HCT116 (cell line): ENCODE measurements around the gene PFKFB2. TPM values are rescaled to one million over a fixed set of nuclear protein-coding genes. Genes with fewer than 3 reads are reported as not detected.

ENCODE experiments used
- ATAC-seq: fragments of 200-7000 bp; cut with Tn5 transposase; 2 replicates; pipeline ENCODE4 v1.9.1; 2020; ENCODE audit warnings: mild to moderate bottlenecking, moderate library complexity
- BruUV-seq: library from RNA; stranded (reverse); fragments of 400-500 nt; replicated peaks from 2 replicates; lab custom pipeline; 2021; lab: Mats Ljungman, UMichigan
- CTCF ChIA-PET: fragments of 300-600 bp; sonication (Branson Sonifier 250); formaldehyde crosslinking; loops from one replicate; lab custom pipeline; 2021; ENCODE audit warnings: antibody characterized with exemption; lab: Charles Lee
- POLR2A ChIA-PET: fragments of 300-600, 350-600 bp; sonication (Branson Sonifier 250); formaldehyde crosslinking; loops from one replicate; lab custom pipeline; 2021; ENCODE audit warnings: antibody characterized with exemption; lab: Charles Lee
- RAD21 ChIA-PET, 2 experiments: fragments of 300-600 bp; sonication (Branson Sonifier 250); formaldehyde crosslinking; loops; one replicate each; lab custom pipeline; 2023; ENCODE audit warnings: low total read pairs in 2 of 2; ENCODE audit not compliant: uncharacterized antibody in 2 of 2, unreplicated experiment in 2 of 2, low non-redundant PET in 1 of 2; lab: Charles Lee
- DNase-seq: peaks from one replicate; pipeline ENCODE4 v3.0.0-alpha.2; 2010; ENCODE audit warnings: low read depth, low spot score
- H2AFZ ChIP-seq: fragments of 200-600 bp; shearing (Covaris generic), sonication (generic); 2 replicates; pipeline ENCODE4 v1.6.1; 2017; ENCODE audit warnings: low read depth, mixed run types, mixed read lengths, antibody characterized with exemption, low read length; ENCODE audit not compliant: poor library complexity, severe bottlenecking
- H3K27ac ChIP-seq: 2 replicates; pipeline ENCODE4 v1.5.1; 2012; ENCODE audit warnings: low read depth, low read length
- H3K27me3 ChIP-seq: fragments of 200-600 bp; sonication (generic); 2 replicates; pipeline ENCODE4 v1.6.1; 2016; ENCODE audit warnings: mixed run types, low read length, mixed read lengths; ENCODE audit not compliant: insufficient read depth
- H3K36me3 ChIP-seq, 2 experiments: fragments of 200-500 bp in 1 of 2; fragments of 200-600 bp in 1 of 2; sonication (Bioruptor generic) in 1 of 2; sonication (generic) in 1 of 2; 2 replicates each; pipeline versions ENCODE4 v1.5.1 to v1.6.1; 2014 to 2016; ENCODE audit warnings: low read length in 2 of 2, inconsistent platforms in 1 of 2, mixed read lengths in 1 of 2, mixed run types in 1 of 2; ENCODE audit not compliant: insufficient read depth in 2 of 2, control insufficient read depth in 1 of 2
- H3K4me1 ChIP-seq, 2 experiments: fragments of 200-600 bp in 1 of 2; sonication (generic) in 1 of 2; 2 replicates each; pipeline versions ENCODE4 v1.5.1 to v1.6.1; 2012 to 2017; ENCODE audit warnings: low read length in 2 of 2, inconsistent platforms in 1 of 2, mild to moderate bottlenecking in 1 of 2, mixed read lengths in 1 of 2, mixed run types in 1 of 2, moderate library complexity in 1 of 2; ENCODE audit not compliant: insufficient read depth in 2 of 2, control insufficient read depth in 1 of 2
- H3K4me2 ChIP-seq: fragments of 200-600 bp; sonication (generic); 2 replicates; pipeline ENCODE4 v1.6.1; 2017; ENCODE audit warnings: mixed run types, low read length, mixed read lengths
- H3K4me3 ChIP-seq, 2 experiments: fragments of 200-600 bp in 1 of 2; sonication (generic) in 1 of 2; replicated peaks in 1 of 2; 2 replicates each; pipeline ENCODE4 v1.5.1; 2011 to 2016; ENCODE audit warnings: low read length in 2 of 2, control low read depth in 1 of 2, low read depth in 1 of 2, mild to moderate bottlenecking in 1 of 2, mixed read lengths in 1 of 2, mixed run types in 1 of 2
- H3K79me2 ChIP-seq: fragments of 200-600 bp; sonication (generic); 2 replicates; pipeline ENCODE4 v1.6.1; 2017; ENCODE audit warnings: mild to moderate bottlenecking, mixed run types, low read length, moderate library complexity, mixed read lengths; ENCODE audit not compliant: insufficient read depth
- H3K9ac ChIP-seq: fragments of 200-600 bp; sonication (generic); 2 replicates; pipeline ENCODE4 v1.6.1; 2016; ENCODE audit warnings: low read length, mixed read lengths
- H3K9me2 ChIP-seq: fragments of 200-600 bp; sonication (generic), shearing (Covaris generic); 2 replicates; pipeline ENCODE4 v1.6.1; 2017; ENCODE audit warnings: mixed run types, mild to moderate bottlenecking, moderate library complexity; ENCODE audit not compliant: insufficient read depth
- H3K9me3 ChIP-seq, 2 experiments: fragments of 200-500 bp in 1 of 2; fragments of 200-600 bp in 1 of 2; sonication (Bioruptor generic) in 1 of 2; sonication (generic) in 1 of 2; 2 replicates each; pipeline ENCODE4 v1.6.1; 2014 to 2017; ENCODE audit warnings: low read length in 2 of 2, mixed read lengths in 2 of 2, inconsistent platforms in 1 of 2, low read depth in 1 of 2, mild to moderate bottlenecking in 1 of 2, mixed run types in 1 of 2, moderate library complexity in 1 of 2; ENCODE audit not compliant: control insufficient read depth in 1 of 2, insufficient read depth in 1 of 2
- H4K20me1 ChIP-seq: fragments of 200-600 bp; sonication (generic), shearing (Covaris generic); 2 replicates; pipeline ENCODE4 v1.6.1; 2017; ENCODE audit warnings: mixed run types, mild to moderate bottlenecking, moderate library complexity; ENCODE audit not compliant: insufficient read depth
- CEBPB ChIP-seq: IDR thresholded peaks from 2 replicates; pipeline ENCODE4 v1.6.1; 2012; ENCODE audit warnings: low read depth
- EZH2phosphoT487 ChIP-seq: fragments of 200-600 bp; IDR thresholded peaks from 2 replicates; pipeline ENCODE4 v1.6.1; 2018; ENCODE audit warnings: antibody characterized with exemption, borderline replicate concordance
- FOSL1 ChIP-seq: IDR thresholded peaks from 2 replicates; pipeline ENCODE4 v1.6.1; 2012; ENCODE audit warnings: low read depth
- POLR2A ChIP-seq: IDR thresholded peaks from 2 replicates; pipeline ENCODE4 v1.7.0; 2011; ENCODE audit warnings: borderline replicate concordance; ENCODE audit not compliant: insufficient read depth, insufficient read length; ENCODE audit errors: extremely low read depth
- TCF7L2 ChIP-seq: IDR thresholded peaks from 2 replicates; pipeline ENCODE4 v1.7.0; 2011; ENCODE audit warnings: borderline replicate concordance, inconsistent platforms; ENCODE audit not compliant: insufficient read depth, insufficient read length; ENCODE audit errors: extremely low read depth
- YY1 ChIP-seq: IDR thresholded peaks from 2 replicates; pipeline ENCODE4 v1.6.1; 2011; ENCODE audit warnings: low read length, low read depth, moderate library complexity, mild to moderate bottlenecking; ENCODE audit not compliant: insufficient replicate concordance; ENCODE audit errors: extremely low read depth
- ZFX ChIP-seq: fragments of 450-650 bp; IDR thresholded peaks from 2 replicates; pipeline ENCODE4 v1.6.1; 2017
- intact Hi-C: fragments of 100-400 bp; cut with micrococcal nuclease; formaldehyde crosslinking; loops from 2 replicates; pipeline ENCODE4 v1.10.0; 2022
- total RNA-seq: library from RNA; stranded (reverse); gene quantifications from one replicate; pipeline ENCODE4 v1.2.1, GENCODE V29; 2021; ENCODE audit not compliant: unreplicated experiment
- TF ChIP-seq, protein P1 (sequence below): IDR thresholded peaks from 2 replicates; pipeline ENCODE4 v1.6.1; 2012; ENCODE audit warnings: low read depth

The PFKFB2 gene
- total RNA-seq, 1 experiment from 2014 or later = 13.9 TPM

DNA sequence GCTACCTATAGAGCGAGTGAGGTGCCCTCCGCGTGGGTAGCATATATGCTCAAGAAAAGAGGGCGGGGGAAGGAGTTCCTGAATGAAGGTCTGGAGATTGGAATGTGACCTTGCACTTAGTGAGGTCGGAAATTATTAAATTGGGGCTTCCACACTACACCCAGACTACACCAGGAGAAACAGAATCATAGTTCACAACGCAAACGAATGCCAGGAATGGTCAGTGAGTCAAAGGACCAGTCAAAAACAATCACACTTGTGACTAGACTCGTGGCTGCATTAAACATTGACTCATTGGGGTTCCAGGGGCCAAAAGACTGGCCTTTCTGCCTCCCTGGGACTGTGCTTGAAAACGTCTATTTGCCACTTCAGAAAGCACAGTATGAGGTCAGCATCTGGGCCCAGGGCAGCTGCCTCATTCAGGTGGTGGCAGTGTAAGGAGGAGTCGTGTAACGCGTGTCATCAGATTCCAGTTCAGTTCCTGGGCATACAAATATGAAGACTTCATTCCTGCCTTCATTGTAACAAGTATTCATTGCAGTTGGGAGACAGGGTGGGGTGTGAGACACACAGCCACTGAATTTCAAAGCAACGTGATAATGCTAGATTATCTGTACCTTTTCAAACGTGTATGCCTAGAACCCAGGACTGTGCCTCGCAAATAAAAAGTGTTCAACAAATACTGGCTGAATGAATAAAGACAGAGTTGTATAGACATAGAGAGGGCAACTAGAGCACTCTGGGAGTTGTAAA is 1.7 kb upstream of the PFKFB2 start, which contains the start of gene YOD1 (continued):
- TF ChIP-seq, protein P1, sequence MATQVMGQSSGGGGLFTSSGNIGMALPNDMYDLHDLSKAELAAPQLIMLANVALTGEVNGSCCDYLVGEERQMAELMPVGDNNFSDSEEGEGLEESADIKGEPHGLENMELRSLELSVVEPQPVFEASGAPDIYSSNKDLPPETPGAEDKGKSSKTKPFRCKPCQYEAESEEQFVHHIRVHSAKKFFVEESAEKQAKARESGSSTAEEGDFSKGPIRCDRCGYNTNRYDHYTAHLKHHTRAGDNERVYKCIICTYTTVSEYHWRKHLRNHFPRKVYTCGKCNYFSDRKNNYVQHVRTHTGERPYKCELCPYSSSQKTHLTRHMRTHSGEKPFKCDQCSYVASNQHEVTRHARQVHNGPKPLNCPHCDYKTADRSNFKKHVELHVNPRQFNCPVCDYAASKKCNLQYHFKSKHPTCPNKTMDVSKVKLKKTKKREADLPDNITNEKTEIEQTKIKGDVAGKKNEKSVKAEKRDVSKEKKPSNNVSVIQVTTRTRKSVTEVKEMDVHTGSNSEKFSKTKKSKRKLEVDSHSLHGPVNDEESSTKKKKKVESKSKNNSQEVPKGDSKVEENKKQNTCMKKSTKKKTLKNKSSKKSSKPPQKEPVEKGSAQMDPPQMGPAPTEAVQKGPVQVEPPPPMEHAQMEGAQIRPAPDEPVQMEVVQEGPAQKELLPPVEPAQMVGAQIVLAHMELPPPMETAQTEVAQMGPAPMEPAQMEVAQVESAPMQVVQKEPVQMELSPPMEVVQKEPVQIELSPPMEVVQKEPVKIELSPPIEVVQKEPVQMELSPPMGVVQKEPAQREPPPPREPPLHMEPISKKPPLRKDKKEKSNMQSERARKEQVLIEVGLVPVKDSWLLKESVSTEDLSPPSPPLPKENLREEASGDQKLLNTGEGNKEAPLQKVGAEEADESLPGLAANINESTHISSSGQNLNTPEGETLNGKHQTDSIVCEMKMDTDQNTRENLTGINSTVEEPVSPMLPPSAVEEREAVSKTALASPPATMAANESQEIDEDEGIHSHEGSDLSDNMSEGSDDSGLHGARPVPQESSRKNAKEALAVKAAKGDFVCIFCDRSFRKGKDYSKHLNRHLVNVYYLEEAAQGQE = no peak

DNA sequence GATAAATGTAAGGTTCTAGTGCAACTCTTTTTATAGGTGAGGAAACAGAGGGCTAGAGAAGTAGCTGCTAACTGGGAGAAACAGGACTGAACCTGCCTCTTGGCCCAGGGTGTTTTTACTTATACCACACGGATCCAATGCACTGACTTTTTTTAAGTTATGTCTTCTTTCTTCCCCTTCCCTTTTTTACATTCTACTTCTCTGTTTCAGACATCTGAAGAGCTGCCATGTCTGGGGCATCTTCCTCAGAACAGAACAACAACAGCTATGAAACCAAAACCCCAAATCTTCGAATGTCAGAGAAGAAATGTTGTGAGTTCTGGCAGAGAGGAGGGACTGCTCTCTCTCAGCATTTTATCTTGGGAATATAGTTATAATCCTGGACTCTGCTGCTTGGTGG is 1.4 kb downstream of the PFKFB2 start:
- Histone ChIP-seq H3K27me3 (no peaks in the 10 kb centered on the region), H3K4me1 (peaks cover 8 to 23% of the 10 kb centered on the region in 2 experiments), H3K36me3 (peaks cover 0 to under 1% of the 10 kb centered on the region in 2 experiments; a peak in 1 of 4 replicates), H3K4me2 (no peak overlapping the region), H3K9me2 (no peaks in the 10 kb centered on the region), H3K27ac (no peak overlapping the region), H2AFZ (no peak overlapping the region), H4K20me1 (no peaks in the 10 kb centered on the region), H3K4me3 (no peak overlapping the region), H3K9ac (no peak overlapping the region), H3K9me3 (no peaks in the 10 kb centered on the region), H3K79me2 (peaks cover 13% of the 10 kb centered on the region)
- intact Hi-C loops = no loop called here
- no TSS peak for BruUV-seq
- ATAC-seq (no peak), DNase-seq (no peak)
- POLR2A ChIA-PET = no interaction called here
- TF ChIP-seq POLR2A (no peak), YY1 (no peak), ZFX (no peak), CEBPB (no peak), EZH2phosphoT487 (no peak), FOSL1 (no peak), TCF7L2 (no peak)
- CTCF ChIA-PET = no interaction called here
- RAD21 ChIA-PET = no interaction called here
